Measurements from ENCODE around the gene PDZD2.

PDZD2 gene

DNA sequence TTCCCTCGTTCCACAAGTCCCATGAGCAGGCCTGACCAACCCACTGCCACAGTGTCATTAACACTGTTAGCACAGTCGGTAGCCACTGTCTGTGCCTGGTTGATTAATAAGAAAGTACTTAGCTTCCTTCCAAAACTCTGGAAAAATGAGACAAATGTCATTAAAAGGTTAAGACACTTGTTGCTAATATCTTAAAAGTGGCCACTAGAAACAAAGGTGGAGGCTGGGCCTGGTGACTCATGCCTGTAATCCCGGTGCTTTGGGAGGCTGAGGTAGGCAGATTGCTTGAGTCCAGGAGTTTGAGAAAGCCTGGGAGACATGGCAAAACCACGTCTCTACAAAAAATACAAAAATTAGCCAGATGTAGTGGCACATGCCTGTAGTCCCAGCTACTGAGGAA, 194.0 kb downstream of the PDZD2 start:
- no peak for DNase-seq

DNA sequence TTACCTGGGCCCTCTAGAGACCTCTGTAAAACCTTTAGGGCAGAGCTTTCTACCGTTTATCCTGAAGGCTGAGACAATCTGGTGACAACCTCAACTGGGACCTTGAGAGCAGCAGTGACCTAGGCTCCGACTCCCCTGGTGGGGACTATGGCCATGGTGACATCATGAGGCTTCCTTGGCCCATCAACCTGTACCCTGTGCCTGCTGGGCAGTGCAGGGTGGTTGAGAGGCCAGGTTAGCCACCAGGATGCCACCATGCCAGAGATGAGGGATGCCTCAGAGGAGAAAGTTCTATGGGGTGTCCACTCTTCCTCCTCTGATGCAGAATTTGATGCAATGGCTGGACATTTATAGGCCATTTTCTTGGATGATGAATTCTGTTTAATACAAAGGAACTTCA, 194.8 kb downstream of the PDZD2 start:
- DNase-seq, result no peak

DNA sequence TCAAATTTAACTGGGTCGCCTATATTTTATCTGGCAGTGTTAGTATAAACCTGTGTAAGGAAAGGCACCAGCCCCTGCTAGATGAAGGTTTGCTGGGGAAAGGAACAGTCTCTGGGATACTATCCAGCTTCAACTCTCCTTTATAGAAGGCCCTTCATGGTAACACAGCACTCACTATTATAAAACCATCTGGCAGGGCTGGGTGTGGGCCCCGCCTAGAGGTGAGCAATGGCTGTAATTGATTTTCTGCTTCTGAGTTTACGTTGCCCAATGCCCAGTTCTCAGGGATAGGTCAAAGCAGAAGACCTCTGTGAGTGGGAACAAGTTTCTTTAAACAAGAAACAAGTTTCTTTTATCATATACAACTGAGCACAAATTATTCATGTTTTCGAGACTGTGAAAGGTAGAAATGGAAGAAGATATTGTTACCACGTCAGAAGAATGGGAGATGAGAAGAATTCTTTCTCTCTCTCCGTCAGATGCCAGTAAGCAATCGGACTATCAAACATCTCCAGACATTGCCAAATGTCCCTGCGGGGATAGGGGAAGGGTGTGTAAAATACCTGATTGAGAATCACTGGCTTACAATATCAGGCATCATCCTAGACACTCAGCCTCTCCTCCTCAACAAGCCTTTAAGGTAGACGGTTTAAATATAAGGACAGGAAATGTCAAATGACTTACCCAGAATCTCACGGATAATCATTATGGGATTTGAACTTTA, 205.9 kb downstream of the PDZD2 start:
- DNase-seq, result no peak

DNA sequence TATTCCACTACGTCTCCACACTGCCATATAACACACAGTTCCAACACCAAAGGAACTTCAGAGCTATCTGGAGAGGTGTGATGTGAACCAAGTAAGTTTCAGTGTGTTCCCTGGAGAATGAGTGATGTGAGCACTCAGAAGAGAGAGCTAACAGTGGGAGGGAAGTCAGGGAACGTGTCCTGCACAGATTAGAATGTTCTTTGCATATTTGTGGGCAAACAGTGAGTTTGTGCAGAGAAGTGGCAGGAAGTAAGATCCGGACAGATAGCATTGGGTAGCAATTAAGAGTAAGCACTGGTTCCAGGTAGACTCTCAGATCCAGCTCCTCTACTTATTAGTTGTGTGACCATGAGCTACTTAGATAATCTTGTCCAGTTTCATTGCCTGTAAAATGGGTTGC, 206.4 kb downstream of the PDZD2 start:
- DNase-seq, result no peak

DNA sequence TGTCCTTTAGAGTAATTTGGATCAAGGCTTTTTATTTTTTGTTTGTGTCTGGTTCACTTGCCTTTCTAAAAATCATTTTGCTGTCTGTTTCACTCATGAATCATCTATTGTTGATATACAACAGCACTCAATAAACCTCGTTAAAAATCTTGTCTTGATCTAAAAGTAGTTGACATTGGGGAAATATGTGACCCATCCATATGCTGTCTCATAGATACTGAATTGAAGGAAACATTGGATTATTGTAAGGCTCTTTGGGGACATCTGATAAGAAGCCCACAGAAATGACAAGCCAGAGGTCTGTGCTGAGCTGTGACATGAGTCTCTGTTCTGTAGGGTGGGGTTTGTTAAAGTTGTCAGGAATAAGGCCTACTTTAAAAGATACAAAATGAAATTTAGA, 208.0 kb downstream of the PDZD2 start:
- no peak for DNase-seq

DNA sequence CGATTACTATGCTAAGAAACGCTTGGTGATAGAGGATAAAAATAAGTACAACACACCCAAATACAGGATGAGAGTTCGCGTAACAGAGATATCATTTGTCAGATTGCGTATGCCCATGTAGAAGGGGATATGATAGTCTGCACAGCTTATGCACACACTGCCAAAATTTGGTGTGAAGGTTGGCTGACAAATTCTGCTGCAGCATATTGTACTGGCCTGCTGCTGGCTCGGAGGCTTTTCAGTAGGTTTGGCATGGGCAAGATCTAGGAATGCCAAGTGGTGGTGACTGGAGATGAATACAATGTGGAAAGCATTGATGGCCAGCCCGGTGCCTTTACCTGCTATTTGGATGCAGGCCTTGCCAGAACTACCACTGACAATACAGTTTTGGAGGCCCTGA, 208.4 kb downstream of the PDZD2 start:
- DNase-seq, result no peak

DNA sequence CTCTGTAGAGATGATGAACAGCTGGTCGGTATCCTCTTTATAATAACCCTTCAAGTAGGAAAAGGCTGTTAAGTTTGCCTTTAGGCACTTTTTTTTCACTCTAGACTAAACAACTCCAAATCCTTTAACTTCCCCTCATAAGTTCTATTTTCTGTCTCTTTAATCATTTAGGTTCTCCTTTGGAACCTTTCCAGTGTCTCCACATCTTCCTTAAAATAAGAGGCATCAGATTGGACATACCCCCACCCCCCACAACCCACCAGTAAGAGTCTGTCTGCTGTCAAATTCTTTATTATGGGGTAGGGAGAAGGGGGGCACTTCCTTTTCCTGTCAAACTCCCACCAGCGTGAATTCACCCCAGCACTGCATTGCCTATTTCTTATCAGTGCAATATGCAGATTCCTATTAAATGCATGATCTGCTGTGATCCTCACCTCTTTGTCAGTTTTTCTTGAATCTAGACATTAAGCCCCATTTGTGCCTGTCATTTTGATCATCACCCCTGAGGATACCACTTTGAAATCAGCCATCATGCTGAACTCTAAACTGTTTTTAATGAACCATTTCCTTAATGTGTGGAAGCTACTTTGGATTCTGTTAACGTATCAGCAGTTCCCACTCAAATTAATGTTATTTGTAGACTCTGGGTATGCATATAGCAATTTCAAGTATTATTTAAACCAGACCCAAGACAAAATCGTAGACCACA, 212.2 kb downstream of the PDZD2 start:
- DNase-seq, result no peak

DNA sequence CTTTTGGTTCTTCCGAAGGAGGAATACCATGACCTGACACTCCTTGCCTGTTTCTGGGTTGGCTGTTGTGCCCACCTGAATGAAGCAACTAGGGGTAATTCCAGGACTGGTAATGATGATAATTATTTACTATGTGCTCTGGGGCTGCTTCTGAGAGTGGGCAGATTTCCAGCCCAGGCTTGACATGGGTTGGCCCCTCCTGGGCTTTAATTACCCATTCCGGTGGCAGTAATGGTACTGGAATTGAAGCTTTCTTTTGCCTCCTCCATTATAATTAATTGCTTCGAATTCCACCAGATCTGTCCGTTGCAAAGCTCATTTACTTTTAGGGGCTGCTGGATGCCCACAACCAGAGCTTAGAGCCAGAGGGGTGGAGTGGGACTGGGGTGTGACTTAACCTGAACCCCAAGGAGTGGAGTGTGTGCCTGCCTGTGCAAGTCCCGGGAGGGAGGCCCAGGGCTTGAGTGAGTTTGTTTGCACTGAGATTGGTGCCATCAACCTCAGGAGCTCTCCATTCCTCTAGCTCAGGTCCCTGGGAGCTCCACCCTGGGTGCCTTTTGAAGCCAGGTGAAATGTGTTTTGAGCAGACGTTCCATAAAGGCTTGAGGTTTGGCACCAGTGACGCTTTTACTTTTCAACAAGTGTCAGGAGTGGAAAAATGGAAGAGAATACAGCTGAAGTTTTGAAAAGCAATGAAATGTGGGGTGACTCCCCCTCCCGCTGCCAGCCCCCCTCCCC, 214.6 kb downstream of the PDZD2 start:
- no peak for DNase-seq

DNA sequence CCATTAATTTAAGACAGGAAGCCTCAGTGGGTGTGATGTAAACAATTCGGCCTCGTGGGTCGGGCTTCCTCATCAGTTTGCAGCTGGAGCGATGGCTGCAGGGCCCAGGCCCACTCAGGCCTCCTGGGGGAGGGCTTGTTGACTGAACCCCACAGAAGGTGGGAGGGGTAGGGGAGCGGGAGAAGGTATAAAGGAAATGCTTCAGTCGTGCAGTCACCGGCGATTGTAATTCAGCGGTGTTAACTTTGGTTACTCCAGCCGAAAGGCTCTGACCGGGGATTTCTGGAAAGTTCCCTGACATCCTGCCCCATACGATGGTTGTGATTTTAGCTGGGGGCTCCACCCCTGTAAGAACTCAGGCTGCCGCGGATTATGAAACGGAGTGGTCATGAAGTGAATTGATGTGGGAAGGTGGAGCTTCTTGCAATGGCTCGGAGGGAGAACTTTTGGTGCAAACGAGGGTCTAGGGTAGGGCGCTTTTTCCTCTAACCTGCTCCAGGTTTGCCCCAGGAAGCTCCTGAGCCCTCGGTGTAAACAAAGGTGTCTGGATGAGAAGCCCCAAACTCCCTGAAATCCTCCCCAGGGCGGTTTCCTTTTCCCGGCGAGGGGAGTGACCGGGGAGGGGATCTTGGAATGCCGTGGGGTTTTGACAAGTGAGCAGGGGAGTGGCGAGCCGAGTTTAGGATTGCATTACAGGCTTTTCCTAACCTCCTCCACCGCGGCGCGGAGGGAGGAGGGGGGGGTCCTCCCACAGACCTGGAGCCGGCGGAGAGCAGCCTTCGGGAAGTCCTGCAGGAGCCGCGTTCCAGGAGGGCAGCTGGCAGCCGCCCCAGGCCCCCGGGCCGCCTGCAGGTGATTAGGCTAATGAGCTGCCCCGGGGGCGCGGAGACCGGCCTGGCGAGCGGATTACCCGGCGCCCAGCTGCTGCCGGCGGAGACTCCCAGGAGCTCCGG, 215.5 kb downstream of the PDZD2 start:
- DNase-seq, result no peak

DNA sequence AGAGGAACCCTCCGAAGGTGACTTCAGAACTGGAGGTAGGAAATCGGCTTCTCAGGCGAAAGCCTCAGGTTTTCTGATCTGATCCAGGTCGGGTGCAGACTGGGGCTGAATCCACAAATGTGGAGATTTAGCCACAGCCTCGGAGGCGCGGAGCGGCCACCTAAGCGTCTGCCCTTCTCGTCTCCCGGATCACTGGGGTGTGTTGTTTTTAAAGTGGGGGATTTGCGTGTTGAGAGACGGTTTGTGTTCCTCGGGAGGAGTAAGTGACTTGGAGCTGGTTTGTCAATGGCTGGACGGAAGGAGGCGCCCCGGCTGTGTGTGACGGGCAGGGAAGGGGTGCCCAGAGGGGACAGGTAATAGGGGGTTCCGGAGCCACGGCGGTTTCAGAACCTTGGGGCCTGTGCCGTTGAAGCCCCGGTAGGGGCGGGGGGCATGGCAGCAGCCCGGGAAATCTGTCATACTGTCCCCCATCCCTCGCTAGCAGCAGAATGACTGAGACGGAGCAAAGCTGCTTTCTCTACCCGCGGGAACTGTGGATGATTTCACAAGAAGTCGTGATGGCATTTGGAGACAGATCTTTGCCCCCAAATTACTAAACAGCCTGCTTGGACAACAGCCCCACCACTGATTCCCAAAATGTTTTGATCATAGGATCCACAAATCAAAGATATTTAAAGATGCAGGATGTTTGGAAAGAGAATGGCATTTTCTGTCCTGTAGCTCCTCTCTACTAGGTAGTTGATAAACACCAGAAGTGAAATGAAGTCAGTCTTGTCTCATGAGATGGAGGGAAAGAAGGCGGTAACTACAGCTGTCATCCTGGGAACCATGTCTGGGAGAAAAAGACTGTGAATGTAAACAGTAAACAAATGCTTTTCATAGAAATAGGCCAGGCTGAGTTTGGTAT, 216.5 kb downstream of the PDZD2 start:
- no peak for DNase-seq

DNA sequence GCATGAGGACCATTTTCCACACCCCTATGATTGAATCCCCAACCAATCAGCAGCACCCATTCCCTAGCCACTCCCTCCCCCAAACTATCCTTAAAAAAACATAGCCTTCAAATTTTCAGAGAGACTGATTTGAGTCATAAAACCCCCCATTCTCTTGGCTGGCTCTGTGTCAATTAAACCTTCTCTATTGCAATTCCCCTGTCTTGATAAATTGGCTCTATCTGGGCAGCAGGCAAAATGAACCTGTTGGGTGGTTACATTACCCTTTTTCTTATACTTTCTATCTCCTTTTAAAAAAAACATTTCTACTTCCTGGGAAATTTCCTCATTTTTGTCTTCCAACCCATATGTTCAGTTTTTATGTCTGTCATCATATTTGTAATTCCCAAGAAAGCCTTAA, 220.2 kb downstream of the PDZD2 start:
- no peak for DNase-seq

DNA sequence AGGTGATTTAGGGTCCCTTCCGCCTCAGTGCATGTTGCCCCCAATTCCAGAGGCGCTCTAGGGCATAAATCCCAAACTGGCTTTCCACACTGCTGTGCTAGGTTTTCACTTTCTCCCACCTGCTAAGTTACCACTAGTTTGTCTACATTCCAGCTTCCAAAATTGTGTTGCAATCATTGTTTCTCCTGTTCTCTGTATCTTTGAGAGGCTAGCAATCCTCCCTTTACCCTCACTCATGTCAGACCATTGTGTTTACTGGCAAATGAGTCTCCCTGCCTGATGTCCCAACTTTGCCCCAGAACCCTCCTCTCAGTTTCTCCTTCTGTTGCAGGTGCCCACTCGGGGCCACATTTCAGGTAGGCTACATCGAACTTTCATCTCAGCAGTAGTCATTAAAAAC, 221.3 kb downstream of the PDZD2 start:
- DNase-seq, result no peak

DNA sequence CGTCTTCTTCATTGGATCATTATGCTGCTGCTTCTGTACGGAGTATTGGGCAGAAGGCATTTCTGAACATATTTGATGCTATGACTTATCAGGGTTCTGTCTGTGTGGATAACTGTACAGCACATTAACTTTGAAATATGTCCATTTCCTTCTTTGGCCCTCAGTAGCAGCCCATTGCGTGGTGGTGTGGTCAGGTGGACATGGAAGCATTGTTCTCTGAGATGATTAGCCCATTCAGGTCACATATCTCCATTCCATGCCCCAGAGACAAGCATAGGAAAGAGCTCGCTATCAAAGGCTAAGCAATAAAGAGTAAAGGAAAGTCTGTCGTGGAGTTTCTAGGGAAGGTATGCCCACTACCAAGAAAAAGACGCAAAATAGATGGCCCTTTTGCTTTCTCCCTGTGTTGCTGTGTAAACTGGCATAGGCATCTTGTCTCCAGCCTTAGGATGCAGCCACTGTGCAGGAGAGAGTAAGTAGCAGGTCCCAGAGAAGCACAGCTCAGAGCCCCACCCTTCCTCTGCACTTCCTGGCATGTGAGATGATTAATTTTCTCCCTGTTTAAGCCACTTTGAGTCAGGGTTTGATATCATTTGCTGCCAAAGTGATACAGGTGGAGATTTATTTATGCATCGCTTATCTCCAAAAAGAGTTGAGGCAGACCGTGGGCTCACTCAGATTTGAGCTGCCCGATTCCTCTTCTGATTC, 221.9 kb downstream of the PDZD2 start:
- DNase-seq, result no peak

DNA sequence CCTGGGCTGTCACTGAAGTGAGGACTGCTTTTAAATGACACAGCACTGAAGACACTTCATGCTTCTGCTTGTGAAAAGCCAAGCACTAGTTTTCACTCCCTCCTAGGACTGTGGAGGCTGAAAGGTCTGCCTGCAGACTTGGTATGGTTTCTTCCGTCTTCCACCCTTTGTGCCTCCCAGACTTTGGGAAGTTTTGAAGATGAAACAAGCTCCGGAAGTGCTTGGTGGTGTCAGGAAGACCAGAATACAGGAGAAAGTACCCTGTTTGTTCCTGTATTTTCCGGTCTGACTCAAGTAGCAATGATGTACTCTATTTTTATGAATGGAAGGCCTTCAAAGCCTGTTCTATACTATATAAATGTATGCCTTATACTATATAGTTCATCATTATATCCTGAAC, 222.7 kb downstream of the PDZD2 start:
- DNase-seq, result no peak

DNA sequence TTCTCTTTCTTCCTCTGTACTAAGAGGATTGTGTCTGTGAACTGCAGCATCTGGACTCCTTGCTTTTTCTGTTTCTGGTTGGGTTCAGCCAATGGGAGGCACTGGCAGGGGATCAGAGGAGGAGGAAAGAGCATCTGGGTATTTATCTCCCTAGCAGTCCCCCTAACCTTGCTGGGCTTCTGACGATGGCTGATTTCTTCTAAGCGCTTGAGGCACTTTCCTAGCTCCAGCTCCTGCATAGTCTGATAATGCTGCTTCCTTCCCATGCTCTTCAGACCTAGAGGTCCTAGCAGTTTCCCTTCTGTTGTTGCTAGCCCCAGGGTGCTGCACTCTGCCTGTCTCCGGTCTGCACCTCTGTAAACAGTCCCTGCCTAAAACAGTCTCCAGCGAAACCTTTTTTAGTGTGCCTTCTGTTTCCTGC, 225.1 kb downstream of the PDZD2 start:
- DNase-seq, result no peak

DNA sequence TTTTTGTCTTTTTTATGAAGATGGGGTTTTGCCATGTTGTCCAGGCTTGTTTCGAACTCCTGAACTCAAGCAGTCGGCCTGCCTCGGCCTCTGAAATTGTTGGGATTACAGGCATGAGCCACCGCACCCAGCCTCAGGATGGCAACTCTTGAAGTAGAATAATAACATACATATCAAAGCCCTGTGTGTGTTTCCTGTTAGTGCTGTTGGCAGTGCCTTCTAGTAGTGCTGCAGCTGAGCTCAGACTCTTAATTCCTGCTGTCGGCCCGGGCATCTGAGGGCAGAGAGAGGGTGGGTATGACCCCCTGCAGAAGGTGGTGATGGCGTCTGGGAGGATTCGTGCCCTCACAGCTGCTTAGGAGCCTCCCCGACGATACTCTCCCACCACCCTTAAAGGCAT, 227.2 kb downstream of the PDZD2 start:
- DNase-seq, result no peak

DNA sequence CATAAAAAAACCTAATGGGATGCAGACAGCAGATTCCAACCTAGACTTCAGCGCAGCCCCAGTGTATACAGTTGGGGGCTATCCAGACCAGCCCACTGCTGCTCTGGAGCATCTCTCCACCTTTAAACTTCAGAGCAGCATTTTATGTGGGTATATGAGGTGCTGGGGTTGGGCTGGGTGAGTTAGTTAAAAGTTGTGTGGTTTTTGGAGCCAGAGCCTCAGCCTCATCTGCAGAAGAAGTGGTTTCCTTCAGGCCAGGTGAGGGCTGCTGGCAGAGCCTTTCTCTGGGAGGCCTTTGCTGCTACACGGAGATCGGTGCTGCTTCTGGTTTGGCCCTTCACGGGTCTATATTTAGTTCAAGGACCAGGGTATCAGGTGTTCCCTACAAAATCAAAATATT, 228.3 kb downstream of the PDZD2 start:
- no peak for DNase-seq

DNA sequence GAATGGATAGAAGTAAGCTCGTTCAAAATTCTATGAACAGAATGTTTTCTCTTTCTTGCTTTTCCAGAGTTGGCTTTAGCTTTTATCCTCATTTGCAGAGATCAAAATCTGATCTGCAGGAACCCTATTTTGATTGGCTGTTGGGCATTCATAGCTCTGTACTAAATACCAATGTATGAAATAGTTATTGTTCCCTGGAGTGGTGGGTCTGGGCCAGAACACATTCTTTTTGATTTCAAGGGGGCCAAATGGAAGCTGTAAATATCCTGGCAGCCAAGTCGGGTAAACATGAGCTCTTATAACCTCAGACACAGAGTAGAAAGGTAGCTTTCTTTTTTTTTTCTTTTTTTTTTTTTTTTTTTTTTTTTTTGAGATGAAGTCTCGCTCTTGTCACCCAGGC, 241.5 kb downstream of the PDZD2 start:
- no peak for DNase-seq

DNA sequence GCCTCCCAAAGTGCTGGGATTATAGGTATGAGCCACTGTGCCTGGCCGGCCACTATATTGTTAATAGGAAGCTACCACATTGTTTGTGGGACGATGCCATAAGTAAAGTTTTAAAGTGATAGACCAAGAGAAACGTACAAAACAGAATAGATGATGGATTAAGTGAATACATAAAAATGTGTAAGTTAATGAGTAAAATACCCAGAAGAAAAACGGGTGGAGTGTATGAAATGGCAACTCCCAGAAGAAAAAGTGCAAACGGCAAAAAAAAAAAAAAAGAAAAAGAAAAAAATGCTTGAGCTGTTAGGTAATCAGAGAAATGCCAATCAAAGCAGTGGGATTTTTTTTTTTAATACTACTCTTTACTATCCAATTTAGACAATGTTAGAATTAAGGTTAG, 246.0 kb downstream of the PDZD2 start:
- DNase-seq, result no peak

DNA sequence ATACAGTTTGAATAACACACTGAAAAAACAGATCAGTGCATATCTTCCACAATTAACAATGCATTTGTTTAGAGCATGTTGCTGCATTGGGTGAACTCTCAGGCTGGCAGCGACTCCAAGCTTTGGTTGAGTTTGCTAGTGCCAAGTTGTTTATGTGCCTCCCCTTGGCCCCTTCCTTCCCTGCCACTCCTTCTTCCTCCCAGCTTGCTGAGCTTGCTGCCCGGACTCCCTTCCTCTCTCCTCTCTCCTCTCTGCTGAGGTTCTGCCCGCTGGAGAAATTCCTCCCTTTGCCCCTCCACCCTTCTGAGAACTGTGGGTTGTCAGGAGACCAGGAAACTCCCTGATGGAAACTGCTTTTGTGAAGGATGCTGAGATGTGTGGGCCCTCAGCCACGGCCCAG, 247.3 kb downstream of the PDZD2 start:
- no peak for DNase-seq

DNA sequence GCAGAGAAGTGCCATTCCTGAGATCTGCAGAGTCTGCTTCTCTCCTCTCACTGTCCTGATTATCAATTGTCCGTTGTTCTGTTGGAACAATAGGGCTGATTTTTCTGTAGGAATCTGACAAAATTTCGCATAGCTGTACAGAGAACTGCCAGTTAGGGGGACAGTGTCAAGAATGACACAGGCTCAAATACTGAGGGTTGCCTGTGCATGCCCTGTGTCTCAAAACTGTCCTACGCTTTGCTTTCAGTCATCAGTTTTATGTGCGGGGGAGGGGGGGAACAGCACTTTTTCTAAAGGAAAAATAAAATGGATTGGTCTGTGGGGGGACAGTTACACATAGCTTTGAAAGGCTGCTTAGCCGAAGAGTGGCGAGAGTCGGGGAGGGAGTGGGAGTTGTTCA, 248.6 kb downstream of the PDZD2 start:
- no peak for DNase-seq
